Keratinocyte (primary cell): Measurements from ENCODE around the gene NCOA3. TPM values are rescaled to one million over a fixed set of nuclear protein-coding genes. Genes with fewer than 3 reads are reported as not detected.
"Not testable (repeated sequence)": the region's sequence is repeated elsewhere in the genome, so short reads cannot be mapped to it uniquely, and the experiment has no call there.

Source experiments
- DNase-seq: peaks from one replicate; pipeline ENCODE4 v3.0.0-alpha.2; 2011; ENCODE audit warnings: low read depth, missing footprints, low spot score
- FAIRE-seq: peaks from 2 replicates; lab custom pipeline; 2011; peaks lifted over from hg19 to GRCh38; lab: Jason Lieb, UNC
- H2AFZ ChIP-seq: 2 replicates; pipeline ENCODE4 v1.6.0; 2012; ENCODE audit warnings: low read length, control low read depth, inconsistent platforms; ENCODE audit not compliant: control insufficient read depth
- H3K27ac ChIP-seq: 2 replicates; pipeline ENCODE4 v1.5.1; 2011; ENCODE audit warnings: low read length; ENCODE audit not compliant: control insufficient read depth, insufficient read depth
- H3K27me3 ChIP-seq: 3 replicates; pipeline ENCODE4 v1.6.0; 2011; ENCODE audit warnings: low read length; ENCODE audit not compliant: control insufficient read depth, insufficient read depth; ENCODE audit errors: extremely low read depth
- H3K36me3 ChIP-seq, 2 experiments: 2 replicates in 1 of 2; 3 replicates in 1 of 2; pipeline ENCODE4 v1.5.1; 2011; ENCODE audit warnings: low read length in 2 of 2, mild to moderate bottlenecking in 1 of 2; ENCODE audit not compliant: control insufficient read depth in 2 of 2, insufficient read depth in 2 of 2; ENCODE audit errors: extremely low read depth in 1 of 2
- H3K4me1 ChIP-seq: 3 replicates; pipeline ENCODE4 v1.5.1; 2011; ENCODE audit warnings: low read length; ENCODE audit not compliant: control insufficient read depth, insufficient read depth; ENCODE audit errors: extremely low read depth
- H3K4me2 ChIP-seq: 3 replicates; pipeline ENCODE4 v1.6.0; 2011; ENCODE audit warnings: low read depth, low read length; ENCODE audit not compliant: control insufficient read depth, insufficient read depth; ENCODE audit errors: extremely low read depth
- H3K4me3 ChIP-seq, 3 experiments: fragments of 200-600 bp in 1 of 3; sonication (generic) in 1 of 3; 2 replicates in 2 of 3; 3 replicates in 1 of 3; pipeline ENCODE4 v1.5.1; 2011 to 2016; ENCODE audit warnings: low read length in 3 of 3, mild to moderate bottlenecking in 3 of 3, control low read depth in 2 of 3, inconsistent platforms in 1 of 3, low read depth in 1 of 3, mixed read lengths in 1 of 3, mixed run types in 1 of 3, moderate library complexity in 1 of 3; ENCODE audit not compliant: control insufficient read depth in 2 of 3, insufficient read depth in 2 of 3; ENCODE audit errors: extremely low read depth in 1 of 3
- H3K79me2 ChIP-seq: 2 replicates; pipeline ENCODE4 v1.6.0; 2012; ENCODE audit warnings: low read length; ENCODE audit not compliant: control insufficient read depth, insufficient read depth
- H3K9ac ChIP-seq: 3 replicates; pipeline ENCODE4 v1.6.0; 2011; ENCODE audit warnings: low read length; ENCODE audit not compliant: control insufficient read depth, insufficient read depth; ENCODE audit errors: extremely low read depth
- H3K9me1 ChIP-seq: 3 replicates; pipeline ENCODE4 v1.6.0; 2011; ENCODE audit warnings: low read length; ENCODE audit not compliant: control insufficient read depth, insufficient read depth; ENCODE audit errors: extremely low read depth
- H3K9me3 ChIP-seq: 2 replicates; pipeline ENCODE4 v1.5.1; 2012; ENCODE audit warnings: low read depth, low read length; ENCODE audit not compliant: control insufficient read depth
- H4K20me1 ChIP-seq: 3 replicates; pipeline ENCODE4 v1.6.0; 2011; ENCODE audit warnings: low read length; ENCODE audit not compliant: control insufficient read depth, insufficient read depth; ENCODE audit errors: extremely low read depth
- CTCF ChIP-seq, 3 experiments: IDR thresholded peaks in 1 of 3; conservative IDR thresholded peaks in 1 of 3; optimal IDR thresholded peaks in 1 of 3; 2 replicates in 2 of 3; 3 replicates in 1 of 3; pipeline versions ENCODE3 to v1.5.1; 2011; ENCODE audit warnings: low read length in 3 of 3, mild to moderate bottlenecking in 3 of 3, moderate library complexity in 2 of 3, control low read depth in 1 of 3, inconsistent platforms in 1 of 3; ENCODE audit not compliant: insufficient read depth in 2 of 3; ENCODE audit errors: extremely low read depth in 1 of 3
- EZH2 ChIP-seq: IDR thresholded peaks from one replicate; pipeline ENCODE4 v1.6.1; 2012; ENCODE audit warnings: inconsistent platforms, mild to moderate bottlenecking, low read length, moderate library complexity
- dilution Hi-C: fragments of 300-500 bp; cut with MboI; formaldehyde crosslinking; loops from one replicate; pipeline ENCODE4 v1.7.0; 2020; ENCODE audit warnings: low sequenced_read_pairs; ENCODE audit not compliant: extremely low pct_ligation_motif_present
- polyA plus RNA-seq, 5 experiments: library from polyadenylated mRNA; depleted of rRNA in 3 of 5; stranded (reverse) in 3 of 5; stranded (forward) in 1 of 5; unstranded in 1 of 5; fragments of >200 nt; gene quantifications; 1 replicate in 1 of 5; 2 replicates in 3 of 5; 3 replicates in 1 of 5; pipeline versions ENCODE4 v1.2.1 to v1.2.3, GENCODE V29; 2011 to 2012; ENCODE audit warnings: missing spikeins in 2 of 5, low read depth in 1 of 5, low replicate concordance in 1 of 5

Gene NCOA3
- polyA plus RNA-seq, 1 donor (not counting 4 experiments of a cell fraction or from before 2014, with no cell fraction given) = 25.8 TPM

- no peak for FAIRE-seq
- Histone ChIP-seq H3K4me2 (no peak overlapping the region), H3K9me3 (no peaks in the 10 kb centered on the region), H3K36me3 (peaks cover 0 to 3% of the 10 kb centered on the region in 2 experiments), H3K79me2 (peaks cover 2% of the 10 kb centered on the region), H3K4me1 (no peaks in the 10 kb centered on the region), H3K27ac (no peak overlapping the region), H4K20me1 (no peaks in the 10 kb centered on the region), H3K27me3 (no peaks in the 10 kb centered on the region), H2AFZ (no peak overlapping the region), H3K4me3 (no peak overlapping the region), H3K9me1 (no peaks in the 10 kb centered on the region), H3K9ac (no peak overlapping the region)
- TF ChIP-seq EZH2 (no peak), CTCF (optimal IDR thresholded peaks at IDR 0.05 in 1 of 3, IDR thresholded peaks at IDR 0.05 in 1 of 3, conservative IDR thresholded peaks at IDR 0.05 in 1 of 3; ENCODE audit: extremely low read depth in 1 of 3, insufficient read depth in 2 of 3, low read length in 3 of 3) (no peak)
- no peak for DNase-seq
- dilution Hi-C loops = no loop called here
Observed at GRCh38 chr20:47591231-47591630, 89.5 kb downstream of the NCOA3 start.

DNA sequence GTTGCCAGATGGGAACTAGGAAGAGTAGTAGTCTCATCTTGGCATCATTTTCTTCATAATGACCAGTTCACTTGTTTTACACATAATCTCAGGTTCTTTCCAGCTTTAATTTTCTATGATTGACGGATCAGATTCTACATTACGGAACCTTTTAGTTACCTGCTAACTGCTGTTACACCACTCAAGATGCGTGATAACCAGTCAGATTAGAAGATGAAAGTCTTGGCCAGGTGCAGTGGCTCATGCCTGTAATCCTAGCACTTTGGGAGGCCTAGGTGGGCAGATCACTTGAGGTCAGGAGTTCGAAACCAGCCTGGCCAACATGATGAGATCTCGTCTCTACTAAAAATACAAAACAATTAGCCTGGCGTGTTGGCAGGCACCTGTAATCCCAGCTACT is 92.5 kb downstream of the NCOA3 start:
- Histone ChIP-seq H3K4me1 (no peaks in the 10 kb centered on the region), H3K9me3 (no peaks in the 10 kb centered on the region), H3K79me2 (peaks cover 11% of the 10 kb centered on the region), H3K9me1 (no peaks in the 10 kb centered on the region), H3K4me3 (no peak overlapping the region), H3K27me3 (no peaks in the 10 kb centered on the region), H2AFZ (no peak overlapping the region), H4K20me1 (no peaks in the 10 kb centered on the region), H3K36me3 (peaks cover 0 to 3% of the 10 kb centered on the region in 2 experiments), H3K27ac (no peak overlapping the region), H3K9ac (no peak overlapping the region), H3K4me2 (no peak overlapping the region)
- TF ChIP-seq EZH2 = no peak
- no peak for TF ChIP-seq CTCF (optimal IDR thresholded peaks at IDR 0.05 in 1 of 3, IDR thresholded peaks at IDR 0.05 in 1 of 3, conservative IDR thresholded peaks at IDR 0.05 in 1 of 3; ENCODE audit: extremely low read depth in 1 of 3, insufficient read depth in 2 of 3, low read length in 3 of 3)
- FAIRE-seq (no peak), DNase-seq (no peak)
- dilution Hi-C loops = no loop called here

GRCh38 chr20:47595138-47595537 is 93.5 kb downstream of the NCOA3 start:
- FAIRE-seq, DNase-seq, H3K4me3 ChIP-seq, H3K36me3 ChIP-seq, H3K9me3 ChIP-seq, H3K9me1 ChIP-seq, H3K4me1 ChIP-seq, H3K4me2 ChIP-seq, H3K9ac ChIP-seq, H3K27me3 ChIP-seq, H2AFZ ChIP-seq, dilution Hi-C loops, H4K20me1 ChIP-seq, H3K27ac ChIP-seq: not testable (repeated sequence)
- H3K79me2 ChIP-seq = peaks cover 11% of the 10 kb centered on the region
